ENCODE data around the gene TMIE.

Gene TMIE

GRCh38 chr3:46701181-46701939 is at the start of gene TMIE:
Gene TMIE (plus strand): TSS chr3:46701392. CDS start chr3:46701488, 96 bp downstream.
- no peak for DNase-seq

- no peak for DNase-seq
Observed at GRCh38 chr3:46655271-46655670, 45.9 kb upstream of the TMIE start.

GRCh38 chr3:46656778-46657556 is 44.2 kb upstream of the TMIE start:
- DNase-seq: no peak

GRCh38 chr3:46659285-46659684 is 41.9 kb upstream of the TMIE start:
- no peak for DNase-seq

- DNase-seq: no peak
Observed at GRCh38 chr3:46660003-46660402, 41.2 kb upstream of the TMIE start.

- DNase-seq: no peak
Observed at GRCh38 chr3:46660543-46661523, 40.4 kb upstream of the TMIE start.

- no peak for DNase-seq
Observed at GRCh38 chr3:46661776-46662766, 39.1 kb upstream of the TMIE start.

GRCh38 chr3:46662771-46663551 is 38.2 kb upstream of the TMIE start:
- DNase-seq: no peak

GRCh38 chr3:46663591-46664135 is 37.5 kb upstream of the TMIE start:
- no peak for DNase-seq

- no peak for DNase-seq
Observed at GRCh38 chr3:46664188-46664970, 36.8 kb upstream of the TMIE start.

- DNase-seq: no peak
Observed at GRCh38 chr3:46664971-46665762, 36.0 kb upstream of the TMIE start.

- DNase-seq: no peak
Observed at GRCh38 chr3:46665763-46666452, 35.3 kb upstream of the TMIE start.

GRCh38 chr3:46666453-46666845 is 34.7 kb upstream of the TMIE start:
- no peak for DNase-seq

GRCh38 chr3:46667061-46667621 is 34.1 kb upstream of the TMIE start:
- DNase-seq: no peak

- DNase-seq: no peak
Observed at GRCh38 chr3:46667657-46668056, 33.5 kb upstream of the TMIE start.

- DNase-seq: no peak
Observed at GRCh38 chr3:46668116-46668515, 33.1 kb upstream of the TMIE start.

GRCh38 chr3:46668591-46668990 is 32.6 kb upstream of the TMIE start:
- no peak for DNase-seq
